SK-N-SH treated with all-trans-retinoic acid at 6 μM for 48 hours (cell line): Measurements from ENCODE around the gene HIBCH.

Experiments used
- ARNTL ChIP-seq: fragments of 450-650 bp; formaldehyde crosslinking; IDR thresholded peaks from 2 replicates; pipeline ENCODE4 v1.5.0; 2020; ENCODE audit warnings: low read depth, mild to moderate bottlenecking, moderate library complexity, borderline replicate concordance
- ISL1 ChIP-seq: fragments of 250-450 bp; sonication (Bioruptor Pico); IDR thresholded peaks from 2 replicates; pipeline ENCODE4 v2.1.2; 2022; ENCODE audit warnings: mild to moderate bottlenecking, moderate library complexity
- OSR1 ChIP-seq: fragments of 250-450 bp; sonication (Bioruptor Pico); IDR thresholded peaks from 2 replicates; pipeline ENCODE4 v1.8.0; 2022; ENCODE audit warnings: moderate library complexity, mild to moderate bottlenecking, inconsistent platforms
- TCF4 ChIP-seq: fragments of 250-450 bp; sonication (Bioruptor Pico); IDR thresholded peaks from 2 replicates; pipeline ENCODE4 v1.8.0; 2021; ENCODE audit warnings: mild to moderate bottlenecking, moderate library complexity, borderline replicate concordance
- ZFP30 ChIP-seq: fragments of 450-650 bp; formaldehyde crosslinking; IDR thresholded peaks from 2 replicates; pipeline ENCODE4 v1.5.0; 2022; ENCODE audit warnings: mild to moderate bottlenecking, moderate library complexity
- TF ChIP-seq, protein P1 (sequence below): fragments of 250-450 bp; sonication (Bioruptor Pico); IDR thresholded peaks from 2 replicates; pipeline ENCODE4 v1.8.0; 2020; ENCODE audit warnings: mild to moderate bottlenecking, moderate library complexity, borderline replicate concordance
- TF ChIP-seq, protein P2 (sequence below): fragments of 250-450 bp; sonication (Bioruptor Pico); IDR thresholded peaks from 2 replicates; pipeline ENCODE4 v1.5.0; 2020; ENCODE audit warnings: mild to moderate bottlenecking, moderate library complexity
- TF ChIP-seq, protein P3 (sequence below): fragments of 250-450 bp; sonication (Bioruptor Pico); IDR thresholded peaks from 2 replicates; pipeline ENCODE4 v1.8.0; 2021; ENCODE audit warnings: low read depth, mild to moderate bottlenecking, moderate library complexity, borderline replicate concordance

DNA sequence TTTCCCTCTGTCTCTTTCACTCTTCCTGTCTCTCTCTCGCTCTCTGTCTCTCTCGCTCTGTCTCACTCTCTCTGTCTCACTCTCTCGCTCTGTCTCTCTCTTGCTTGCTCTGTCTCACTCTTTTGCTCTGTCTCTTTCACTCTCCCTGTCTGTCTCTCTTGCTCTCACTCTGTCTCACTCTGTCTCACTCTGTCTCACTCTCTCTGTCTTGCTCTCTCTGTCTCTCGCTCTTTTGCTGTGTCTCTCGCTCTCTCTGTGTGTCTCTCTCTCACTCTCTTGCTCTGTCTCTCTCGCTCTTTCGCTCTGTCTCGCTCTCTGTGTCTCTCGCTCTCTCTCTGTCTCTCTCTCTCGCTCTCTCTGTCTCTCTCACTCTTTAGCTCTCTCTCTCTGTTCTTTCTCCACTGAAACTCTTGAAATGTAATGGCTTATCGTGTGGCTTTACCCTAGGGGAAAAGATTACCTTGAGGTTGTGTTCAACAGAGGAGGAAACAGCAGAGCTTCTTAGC is 46.7 kb upstream of the HIBCH start:
- TF ChIP-seq OSR1 (CRISPR knock-in tag): no peak
- TF ChIP-seq ARNTL: no peak
- TF ChIP-seq, protein P1, sequence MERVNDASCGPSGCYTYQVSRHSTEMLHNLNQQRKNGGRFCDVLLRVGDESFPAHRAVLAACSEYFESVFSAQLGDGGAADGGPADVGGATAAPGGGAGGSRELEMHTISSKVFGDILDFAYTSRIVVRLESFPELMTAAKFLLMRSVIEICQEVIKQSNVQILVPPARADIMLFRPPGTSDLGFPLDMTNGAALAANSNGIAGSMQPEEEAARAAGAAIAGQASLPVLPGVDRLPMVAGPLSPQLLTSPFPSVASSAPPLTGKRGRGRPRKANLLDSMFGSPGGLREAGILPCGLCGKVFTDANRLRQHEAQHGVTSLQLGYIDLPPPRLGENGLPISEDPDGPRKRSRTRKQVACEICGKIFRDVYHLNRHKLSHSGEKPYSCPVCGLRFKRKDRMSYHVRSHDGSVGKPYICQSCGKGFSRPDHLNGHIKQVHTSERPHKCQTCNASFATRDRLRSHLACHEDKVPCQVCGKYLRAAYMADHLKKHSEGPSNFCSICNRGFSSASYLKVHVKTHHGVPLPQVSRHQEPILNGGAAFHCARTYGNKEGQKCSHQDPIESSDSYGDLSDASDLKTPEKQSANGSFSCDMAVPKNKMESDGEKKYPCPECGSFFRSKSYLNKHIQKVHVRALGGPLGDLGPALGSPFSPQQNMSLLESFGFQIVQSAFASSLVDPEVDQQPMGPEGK: no peak
- TF ChIP-seq, protein P2, sequence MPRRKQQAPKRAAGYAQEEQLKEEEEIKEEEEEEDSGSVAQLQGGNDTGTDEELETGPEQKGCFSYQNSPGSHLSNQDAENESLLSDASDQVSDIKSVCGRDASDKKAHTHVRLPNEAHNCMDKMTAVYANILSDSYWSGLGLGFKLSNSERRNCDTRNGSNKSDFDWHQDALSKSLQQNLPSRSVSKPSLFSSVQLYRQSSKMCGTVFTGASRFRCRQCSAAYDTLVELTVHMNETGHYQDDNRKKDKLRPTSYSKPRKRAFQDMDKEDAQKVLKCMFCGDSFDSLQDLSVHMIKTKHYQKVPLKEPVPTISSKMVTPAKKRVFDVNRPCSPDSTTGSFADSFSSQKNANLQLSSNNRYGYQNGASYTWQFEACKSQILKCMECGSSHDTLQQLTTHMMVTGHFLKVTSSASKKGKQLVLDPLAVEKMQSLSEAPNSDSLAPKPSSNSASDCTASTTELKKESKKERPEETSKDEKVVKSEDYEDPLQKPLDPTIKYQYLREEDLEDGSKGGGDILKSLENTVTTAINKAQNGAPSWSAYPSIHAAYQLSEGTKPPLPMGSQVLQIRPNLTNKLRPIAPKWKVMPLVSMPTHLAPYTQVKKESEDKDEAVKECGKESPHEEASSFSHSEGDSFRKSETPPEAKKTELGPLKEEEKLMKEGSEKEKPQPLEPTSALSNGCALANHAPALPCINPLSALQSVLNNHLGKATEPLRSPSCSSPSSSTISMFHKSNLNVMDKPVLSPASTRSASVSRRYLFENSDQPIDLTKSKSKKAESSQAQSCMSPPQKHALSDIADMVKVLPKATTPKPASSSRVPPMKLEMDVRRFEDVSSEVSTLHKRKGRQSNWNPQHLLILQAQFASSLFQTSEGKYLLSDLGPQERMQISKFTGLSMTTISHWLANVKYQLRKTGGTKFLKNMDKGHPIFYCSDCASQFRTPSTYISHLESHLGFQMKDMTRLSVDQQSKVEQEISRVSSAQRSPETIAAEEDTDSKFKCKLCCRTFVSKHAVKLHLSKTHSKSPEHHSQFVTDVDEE (CRISPR knock-in tag): no peak
- no peak for TF ChIP-seq ZFP30 (CRISPR knock-in tag)
- TF ChIP-seq ISL1 (CRISPR knock-in tag): no peak
- TF ChIP-seq, protein P3, sequence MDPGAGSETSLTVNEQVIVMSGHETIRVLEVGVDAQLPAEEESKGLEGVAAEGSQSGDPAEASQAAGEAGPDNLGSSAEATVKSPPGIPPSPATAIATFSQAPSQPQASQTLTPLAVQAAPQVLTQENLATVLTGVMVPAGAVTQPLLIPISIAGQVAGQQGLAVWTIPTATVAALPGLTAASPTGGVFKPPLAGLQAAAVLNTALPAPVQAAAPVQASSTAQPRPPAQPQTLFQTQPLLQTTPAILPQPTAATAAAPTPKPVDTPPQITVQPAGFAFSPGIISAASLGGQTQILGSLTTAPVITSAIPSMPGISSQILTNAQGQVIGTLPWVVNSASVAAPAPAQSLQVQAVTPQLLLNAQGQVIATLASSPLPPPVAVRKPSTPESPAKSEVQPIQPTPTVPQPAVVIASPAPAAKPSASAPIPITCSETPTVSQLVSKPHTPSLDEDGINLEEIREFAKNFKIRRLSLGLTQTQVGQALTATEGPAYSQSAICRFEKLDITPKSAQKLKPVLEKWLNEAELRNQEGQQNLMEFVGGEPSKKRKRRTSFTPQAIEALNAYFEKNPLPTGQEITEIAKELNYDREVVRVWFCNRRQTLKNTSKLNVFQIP (CRISPR knock-in tag): no peak
- no peak for TF ChIP-seq TCF4 (CRISPR knock-in tag)
